Measurements from ENCODE around the gene SCAF8. TPM values are rescaled to one million over a fixed set of nuclear protein-coding genes. Genes with fewer than 3 reads are reported as not detected.

The SCAF8 gene
- total RNA-seq, 1 donor, result 40.5 TPM

GRCh38 chr6:154758125-154758524 lies 24.9 kb downstream of the SCAF8 start:
- Histone ChIP-seq H3K4me1 (ENCODE audit: insufficient read depth, low read length) (peaks cover 4% of the 10 kb centered on the region), H3K36me3 (ENCODE audit: insufficient read depth, low read length) (no peaks in the 10 kb centered on the region), H3K27me3 (ENCODE audit: insufficient read depth, low read length) (no peaks in the 10 kb centered on the region), H3K4me2 (ENCODE audit: insufficient read depth, low read length) (no peak overlapping the region), H2AFZ (ENCODE audit: low read length) (no peak overlapping the region), H3K27ac (ENCODE audit: low read depth, low read length) (no peak overlapping the region), H4K20me1 (ENCODE audit: insufficient read depth, low read length) (peaks cover 48% of the 10 kb centered on the region), H3K4me3 (ENCODE audit: insufficient read depth, low read length) (no peak overlapping the region), H3K9me3 (ENCODE audit: low read depth, low read length) (no peaks in the 10 kb centered on the region), H3K79me2 (ENCODE audit: insufficient read depth, low read length) (peaks cover 97% of the 10 kb centered on the region)
- no peak for TF ChIP-seq CTCF (IDR thresholded peaks at IDR 0.05; ENCODE audit: extremely low read depth, low read depth, low read length)
- no peak for DNase-seq (ENCODE audit: insufficient read length, low spot score, missing footprints)

DNA sequence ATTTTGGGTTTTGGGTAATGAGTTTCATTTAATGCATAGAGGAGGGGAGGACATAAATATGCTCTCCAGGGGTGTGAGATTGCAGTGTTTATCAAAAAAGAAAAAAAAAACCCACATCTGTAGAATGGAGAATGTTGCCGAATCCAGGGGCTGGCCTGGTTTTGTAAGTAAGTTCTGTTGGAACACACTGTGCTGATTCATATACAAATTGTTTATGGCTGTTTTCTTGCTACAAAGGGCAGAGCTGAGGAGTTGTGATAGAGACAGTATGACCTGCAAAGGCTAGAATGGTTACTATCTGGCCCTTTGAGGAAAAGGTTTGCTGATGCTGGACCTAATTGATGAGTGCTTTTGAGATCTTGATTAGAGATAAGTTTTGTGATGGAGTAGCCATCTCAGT lies 30.4 kb downstream of the SCAF8 start:
- Histone ChIP-seq H4K20me1 (ENCODE audit: insufficient read depth, low read length) (peaks cover 67% of the 10 kb centered on the region), H3K36me3 (ENCODE audit: insufficient read depth, low read length) (no peaks in the 10 kb centered on the region)
- DNase-seq (ENCODE audit: insufficient read length, low spot score, missing footprints), result no peak

DNA sequence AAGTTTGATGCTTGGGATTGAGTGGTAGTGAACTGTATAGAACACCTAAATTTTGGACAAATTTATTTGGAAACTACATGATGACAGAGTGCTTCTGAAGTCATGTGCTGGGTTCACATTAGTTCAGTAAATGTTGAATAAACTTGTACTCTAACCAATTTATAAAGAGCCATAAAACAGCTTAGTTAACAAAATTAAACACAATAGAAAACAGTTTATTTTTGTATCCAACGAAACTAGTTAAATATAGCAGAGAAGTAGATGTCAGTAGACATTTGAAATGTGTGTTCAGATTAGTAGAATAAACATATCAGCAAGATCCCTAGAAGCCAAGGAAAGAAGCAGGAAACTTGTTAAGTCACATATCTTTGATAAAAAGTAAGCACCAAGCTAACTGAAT lies 32.1 kb downstream of the SCAF8 start:
- no peaks in the 10 kb centered on the region for H3K9me3 ChIP-seq (ENCODE audit: low read depth, low read length)
- peaks cover 78% of the 10 kb centered on the region for H4K20me1 ChIP-seq (ENCODE audit: insufficient read depth, low read length)
- H3K4me3 ChIP-seq (ENCODE audit: insufficient read depth, low read length), result no peak overlapping the region
- no peaks in the 10 kb centered on the region for H3K27me3 ChIP-seq (ENCODE audit: insufficient read depth, low read length)
- TF ChIP-seq CTCF (IDR thresholded peaks at IDR 0.05; ENCODE audit: extremely low read depth, low read depth, low read length), result no peak
- H3K4me2 ChIP-seq (ENCODE audit: insufficient read depth, low read length), result no peak overlapping the region
- H3K79me2 ChIP-seq (ENCODE audit: insufficient read depth, low read length), result peaks cover 99% of the 10 kb centered on the region
- no peak for DNase-seq (ENCODE audit: insufficient read length, low spot score, missing footprints)
- H2AFZ ChIP-seq (ENCODE audit: low read length), result no peak overlapping the region
- H3K27ac ChIP-seq (ENCODE audit: low read depth, low read length), result no peak overlapping the region
- H3K36me3 ChIP-seq (ENCODE audit: insufficient read depth, low read length), result no peaks in the 10 kb centered on the region
- peaks cover 10% of the 10 kb centered on the region for H3K4me1 ChIP-seq (ENCODE audit: insufficient read depth, low read length)

More for the DNA sequence above, 30.4 kb downstream of the SCAF8 start:
- Histone ChIP-seq H3K4me2 (ENCODE audit: insufficient read depth, low read length) (no peak overlapping the region), H3K4me1 (ENCODE audit: insufficient read depth, low read length) (peaks cover 10% of the 10 kb centered on the region), H3K4me3 (ENCODE audit: insufficient read depth, low read length) (no peak overlapping the region), H3K27ac (ENCODE audit: low read depth, low read length) (no peak overlapping the region), H2AFZ (ENCODE audit: low read length) (no peak overlapping the region), H3K9me3 (ENCODE audit: low read depth, low read length) (no peaks in the 10 kb centered on the region), H3K79me2 (ENCODE audit: insufficient read depth, low read length) (peaks cover 99% of the 10 kb centered on the region), H3K27me3 (ENCODE audit: insufficient read depth, low read length) (no peaks in the 10 kb centered on the region)
- TF ChIP-seq CTCF (IDR thresholded peaks at IDR 0.05; ENCODE audit: extremely low read depth, low read depth, low read length), result no peak

DNA sequence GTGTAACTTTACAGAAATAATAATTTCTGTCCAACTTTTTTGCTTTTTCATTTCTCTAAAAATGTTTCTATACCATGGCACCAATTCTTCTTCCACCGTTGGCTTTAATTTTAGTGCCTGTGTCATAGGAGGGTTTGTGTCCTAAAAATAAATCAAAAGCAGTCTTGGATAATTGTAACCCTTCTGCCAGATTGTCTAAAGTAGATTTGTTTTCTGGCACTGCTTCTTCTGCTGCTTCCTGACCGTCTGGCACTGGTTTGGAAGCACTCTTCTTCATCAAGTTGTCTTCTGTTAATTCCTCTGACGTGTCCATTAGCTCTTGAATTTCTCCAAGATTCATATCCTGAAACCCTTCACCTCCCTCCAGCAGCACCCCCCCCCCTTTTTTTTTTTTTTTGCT lies 33.1 kb downstream of the SCAF8 start:
- peaks cover 99% of the 10 kb centered on the region for H3K79me2 ChIP-seq (ENCODE audit: insufficient read depth, low read length)
- no peak for TF ChIP-seq CTCF (IDR thresholded peaks at IDR 0.05; ENCODE audit: extremely low read depth, low read depth, low read length)
- no peaks in the 10 kb centered on the region for H3K36me3 ChIP-seq (ENCODE audit: insufficient read depth, low read length)
- no peaks in the 10 kb centered on the region for H3K9me3 ChIP-seq (ENCODE audit: low read depth, low read length)
- DNase-seq (ENCODE audit: insufficient read length, low spot score, missing footprints), result no peak
- H4K20me1 ChIP-seq (ENCODE audit: insufficient read depth, low read length), result peaks cover 84% of the 10 kb centered on the region
- no peak overlapping the region for H3K4me3 ChIP-seq (ENCODE audit: insufficient read depth, low read length)
- no peak overlapping the region for H3K27ac ChIP-seq (ENCODE audit: low read depth, low read length)
- H3K4me1 ChIP-seq (ENCODE audit: insufficient read depth, low read length), result peaks cover 10% of the 10 kb centered on the region
- no peak overlapping the region for H3K4me2 ChIP-seq (ENCODE audit: insufficient read depth, low read length)
- no peaks in the 10 kb centered on the region for H3K27me3 ChIP-seq (ENCODE audit: insufficient read depth, low read length)
- H2AFZ ChIP-seq (ENCODE audit: low read length), result no peak overlapping the region
